ENCODE measurements around the gene HEATR5A. TPM values are rescaled to one million over a fixed set of nuclear protein-coding genes. Genes with fewer than 3 reads are reported as not detected.
A peak's percentile ranks its signal among the peaks of the same experiment; 100 is the strongest.

HEATR5A gene
- polyA plus RNA-seq, 3 donors = 16.2 to 18.6 (median 17.6) TPM

DNA sequence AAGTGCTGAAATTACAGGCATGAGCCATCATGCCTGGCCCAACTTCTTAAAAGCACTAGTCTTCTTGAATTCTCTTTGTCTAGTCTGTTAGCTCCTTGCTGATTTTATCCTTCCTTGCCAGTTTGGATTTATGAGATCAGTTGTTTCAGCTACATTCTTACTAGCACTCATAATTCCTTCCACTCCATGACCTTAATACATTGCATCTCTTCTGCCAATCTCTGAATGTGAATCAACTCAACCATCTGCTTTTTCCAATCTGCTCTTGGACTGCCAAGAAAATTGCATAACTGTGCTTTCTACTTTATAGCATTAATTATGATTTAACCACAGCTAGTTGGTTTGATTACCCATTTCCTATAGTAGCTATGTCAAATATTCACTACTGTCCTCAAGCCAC, 14.9 kb upstream of the HEATR5A start:
- no peak for DNase-seq (ENCODE audit: extremely low read depth in 1 of 11, low read depth in 9 of 11, low spot score in 4 of 11)

DNA sequence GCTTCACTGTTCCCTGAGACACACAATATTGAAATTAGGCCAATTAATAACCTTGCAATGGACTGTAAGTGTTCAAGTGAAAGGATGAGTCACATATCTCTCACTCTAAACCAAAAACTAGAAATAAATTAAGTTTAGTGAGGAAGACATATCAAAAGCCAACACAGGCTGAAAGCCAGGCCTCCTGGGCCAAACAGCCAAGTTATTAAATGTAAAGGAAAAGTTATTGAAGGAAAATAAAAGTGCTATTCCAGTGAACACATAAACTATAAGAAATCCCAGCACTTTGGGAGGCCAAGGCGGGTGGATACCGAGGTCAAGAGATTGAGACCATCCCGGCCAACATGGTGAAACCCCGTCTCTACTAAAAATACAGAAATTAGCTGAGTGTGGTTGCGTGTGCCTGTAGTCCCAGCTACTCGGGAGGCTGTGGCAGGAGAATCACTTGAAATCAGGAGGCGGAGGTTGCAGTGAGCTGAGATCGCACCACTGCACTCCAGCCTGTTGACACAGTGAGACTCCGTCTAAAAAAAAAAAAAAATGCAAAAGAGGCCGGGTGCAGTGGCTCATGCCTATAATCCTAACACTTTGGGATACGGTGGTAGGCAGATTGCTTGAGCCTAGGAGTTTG, 10.4 kb upstream of the HEATR5A start:
- DNase-seq (ENCODE audit: extremely low read depth in 1 of 11, low read depth in 9 of 11, low spot score in 4 of 11) = no peak

DNA sequence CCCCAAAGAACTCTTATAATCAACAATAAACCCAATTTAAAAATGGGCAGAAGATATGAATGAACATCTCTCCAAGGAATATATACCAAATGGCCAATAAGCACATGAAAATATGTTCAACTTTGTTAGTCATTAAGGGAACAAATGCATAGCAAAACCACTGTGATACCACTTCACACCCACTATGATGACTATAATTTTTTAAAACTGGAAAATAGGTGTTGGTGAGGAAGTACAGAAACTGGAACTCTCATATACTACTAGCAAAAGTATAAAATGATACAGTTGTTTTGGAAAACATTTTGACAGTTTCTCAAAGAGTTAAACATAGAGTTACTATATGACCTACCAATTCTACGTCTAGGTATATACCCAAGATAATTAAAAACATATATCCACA, 9.4 kb upstream of the HEATR5A start:
- DNase-seq (ENCODE audit: extremely low read depth in 1 of 11, low read depth in 9 of 11, low spot score in 4 of 11) = no peak

DNA sequence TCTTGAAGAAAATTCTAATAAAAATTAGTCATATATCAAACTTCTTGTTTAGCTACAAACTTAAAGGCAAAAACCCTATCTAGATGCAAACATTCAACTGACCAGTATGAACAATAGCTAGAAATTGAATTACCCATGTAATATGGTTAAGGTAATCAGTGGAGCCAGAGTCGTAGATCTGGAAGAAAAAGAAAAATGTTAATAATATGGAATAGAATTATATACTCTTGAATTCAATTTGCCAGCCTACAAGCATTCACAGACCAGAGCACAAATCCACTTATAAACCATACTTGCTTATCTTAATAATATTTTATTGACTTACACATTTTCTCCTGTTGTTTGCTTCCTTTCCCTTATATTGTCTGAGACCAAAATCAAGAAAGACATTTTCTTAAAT, 7.7 kb upstream of the HEATR5A start:
- DNase-seq (ENCODE audit: extremely low read depth in 1 of 11, low read depth in 9 of 11, low spot score in 4 of 11) = no peak

DNA sequence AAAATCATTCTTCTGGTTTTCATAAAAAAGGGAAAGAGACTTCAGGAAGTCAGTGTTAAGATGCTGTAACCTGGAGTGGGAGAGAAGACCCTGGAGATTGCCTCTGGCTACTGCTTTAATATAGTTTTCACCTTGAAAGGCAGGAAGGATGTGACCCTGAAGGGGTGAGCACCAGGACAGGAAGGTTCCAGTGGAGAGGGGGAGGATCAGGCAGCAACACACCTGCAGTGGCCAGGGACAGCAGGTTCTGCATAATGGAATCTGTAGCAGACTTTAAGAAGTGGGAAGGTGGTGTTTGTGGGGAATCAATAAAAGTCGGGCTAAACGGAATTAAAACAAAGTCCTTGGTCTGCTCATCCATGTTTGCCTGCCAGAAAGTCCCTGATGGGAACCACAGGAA, 6.3 kb upstream of the HEATR5A start:
- DNase-seq (ENCODE audit: extremely low read depth in 1 of 11, low read depth in 9 of 11, low spot score in 4 of 11) = no peak

DNA sequence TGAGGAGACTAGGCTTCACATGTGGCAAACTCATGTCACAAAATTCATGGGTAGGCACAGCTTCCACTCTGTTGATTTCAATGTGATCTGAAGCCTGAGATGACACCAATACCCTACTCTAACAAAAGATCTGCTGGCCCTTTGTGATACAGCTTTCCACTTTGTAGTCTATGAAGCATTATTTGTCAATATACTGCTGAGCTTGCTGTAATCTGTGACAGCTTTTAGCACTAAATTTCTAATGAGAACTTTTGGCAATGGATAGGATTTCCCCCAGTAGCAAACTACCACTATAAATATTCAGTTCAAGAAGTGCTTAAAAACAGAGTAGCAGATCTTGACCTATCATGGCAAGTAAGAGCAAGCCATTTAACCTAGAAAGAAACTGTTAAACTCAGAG, 5.6 kb upstream of the HEATR5A start:
- no peak for DNase-seq (ENCODE audit: extremely low read depth in 1 of 11, low read depth in 9 of 11, low spot score in 4 of 11)

DNA sequence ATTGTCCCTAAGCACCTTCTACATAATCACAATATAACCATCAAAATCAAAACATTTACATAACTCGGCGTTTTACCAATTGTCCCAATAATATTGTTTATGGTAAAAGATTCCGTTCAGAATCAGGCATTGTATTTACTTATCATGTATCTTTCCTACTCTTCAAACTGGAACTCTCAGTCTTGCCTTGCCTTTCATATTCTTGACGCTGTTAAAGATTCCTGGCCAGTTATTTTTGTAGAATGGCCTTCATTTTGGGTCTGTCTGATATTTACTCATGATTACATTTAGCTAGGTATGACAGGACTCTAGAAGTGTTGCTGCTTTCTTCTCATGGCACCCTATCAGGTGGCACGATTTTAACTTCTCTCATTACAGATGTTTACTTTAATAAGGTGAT, 850 bp upstream of the HEATR5A start:
- DNase-seq (ENCODE audit: extremely low read depth in 1 of 11, low read depth in 9 of 11, low spot score in 4 of 11) = no peak

DNA sequence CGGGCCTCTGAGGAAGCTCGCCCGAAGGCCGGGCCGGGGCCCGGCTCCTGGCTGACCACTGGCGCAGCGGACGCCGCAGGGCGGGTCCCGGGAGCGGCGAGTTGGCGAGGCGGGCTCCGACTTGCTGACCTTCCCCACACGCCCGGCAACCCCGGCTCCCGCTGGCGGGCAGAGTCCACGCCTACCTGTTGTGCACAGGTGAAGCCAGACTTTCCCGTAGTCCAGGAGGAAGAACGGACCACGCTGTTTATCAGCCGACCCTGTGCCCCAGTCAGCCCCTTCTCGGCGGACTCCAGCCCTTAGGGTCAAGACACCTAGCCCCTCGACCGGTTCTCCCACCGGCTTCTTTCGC, 407 bp downstream of the HEATR5A start:
- DNase-seq (ENCODE audit: extremely low read depth in 1 of 11, low read depth in 9 of 11, low spot score in 4 of 11) = peak in 8 of 11 donors; percentile 15 to 36 (median 26)

DNA sequence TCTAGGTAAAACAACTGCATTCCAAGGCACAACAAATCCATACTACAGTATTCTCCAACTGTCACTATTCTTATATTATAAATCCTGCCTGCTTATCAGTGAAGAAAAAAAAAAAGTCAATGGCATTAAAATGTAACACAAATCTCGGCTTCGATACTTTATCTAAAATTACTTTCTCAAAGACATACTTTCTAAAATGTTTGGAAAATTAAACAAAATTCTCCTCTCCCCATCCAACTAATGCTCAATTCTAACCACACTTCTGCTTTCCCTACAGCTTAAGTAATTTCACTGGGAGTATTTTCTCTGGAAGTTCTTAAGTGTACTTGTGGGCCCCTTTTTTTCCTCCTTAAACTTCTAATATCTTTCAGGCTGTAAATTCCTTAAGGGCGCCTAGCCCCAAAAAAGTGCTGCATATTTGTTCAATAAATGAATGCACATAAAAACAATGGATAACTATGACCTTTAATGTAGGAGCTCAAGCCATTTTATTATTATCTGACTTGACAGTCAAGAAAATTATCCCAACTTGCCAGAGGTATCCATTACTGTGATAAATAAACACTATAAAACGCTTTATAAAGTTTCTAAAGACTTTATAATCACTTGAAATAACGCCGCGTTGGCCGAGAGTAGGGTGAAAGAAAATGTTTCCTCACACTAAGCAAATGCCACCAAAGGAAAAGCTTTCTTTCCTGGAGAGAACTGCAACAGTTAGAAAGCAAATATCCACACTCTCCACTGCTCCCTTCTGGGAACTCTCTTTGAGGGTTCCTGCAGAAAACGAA, 977 bp downstream of the HEATR5A start:
- peak in 4 of 11 donors; percentile 13 to 33 (median 24) for DNase-seq (ENCODE audit: extremely low read depth in 1 of 11, low read depth in 9 of 11, low spot score in 4 of 11)

DNA sequence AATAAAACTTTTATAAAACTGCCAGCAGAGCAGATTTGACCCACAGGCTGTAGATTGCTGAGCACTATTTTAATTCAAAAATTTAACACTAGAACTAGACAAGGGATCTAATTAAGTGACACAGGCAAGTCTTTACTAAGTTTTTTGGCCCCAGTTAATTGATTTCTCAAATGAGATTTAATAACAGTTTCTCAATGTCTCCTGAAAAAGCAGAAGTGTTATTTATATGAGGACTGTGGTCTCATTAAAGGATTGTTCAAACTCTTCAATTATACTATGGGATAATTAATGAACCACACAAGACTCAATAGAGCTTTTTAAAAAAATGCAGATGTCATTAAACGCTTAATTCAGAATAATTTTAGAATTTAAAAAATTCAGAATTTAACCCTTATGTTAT, 1.9 kb downstream of the HEATR5A start:
- DNase-seq (ENCODE audit: extremely low read depth in 1 of 11, low read depth in 9 of 11, low spot score in 4 of 11) = no peak

DNA sequence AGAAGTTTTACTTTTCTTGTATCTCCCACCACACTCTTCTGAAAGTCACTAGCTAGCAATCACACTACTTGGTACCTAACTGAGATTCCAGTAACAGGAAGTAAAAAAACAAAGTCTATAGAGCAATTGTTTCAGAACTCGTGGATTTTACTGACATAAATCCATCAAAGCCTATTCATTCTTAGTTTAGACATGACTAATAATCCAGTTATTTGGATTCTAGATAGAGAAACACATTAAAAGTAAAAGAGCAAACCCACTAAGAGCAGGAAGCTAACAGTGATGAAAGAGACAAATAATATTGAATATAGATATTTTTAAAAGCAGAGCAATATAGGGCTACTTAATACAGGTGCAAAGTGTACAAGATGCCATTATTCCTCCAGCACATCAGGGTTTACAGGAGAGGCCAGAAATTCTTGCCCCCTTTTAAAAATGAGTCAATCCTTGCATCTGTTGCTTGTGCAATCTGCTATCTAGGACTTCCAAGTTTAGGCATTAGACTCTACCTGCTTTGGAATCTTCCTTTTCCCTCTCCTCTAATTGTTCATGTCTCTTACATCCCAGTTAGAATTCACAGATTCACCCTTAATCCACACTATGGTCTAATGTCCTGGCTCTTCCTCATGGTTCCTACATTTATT, 6.0 kb downstream of the HEATR5A start:
- DNase-seq (ENCODE audit: extremely low read depth in 1 of 11, low read depth in 9 of 11, low spot score in 4 of 11) = no peak

DNA sequence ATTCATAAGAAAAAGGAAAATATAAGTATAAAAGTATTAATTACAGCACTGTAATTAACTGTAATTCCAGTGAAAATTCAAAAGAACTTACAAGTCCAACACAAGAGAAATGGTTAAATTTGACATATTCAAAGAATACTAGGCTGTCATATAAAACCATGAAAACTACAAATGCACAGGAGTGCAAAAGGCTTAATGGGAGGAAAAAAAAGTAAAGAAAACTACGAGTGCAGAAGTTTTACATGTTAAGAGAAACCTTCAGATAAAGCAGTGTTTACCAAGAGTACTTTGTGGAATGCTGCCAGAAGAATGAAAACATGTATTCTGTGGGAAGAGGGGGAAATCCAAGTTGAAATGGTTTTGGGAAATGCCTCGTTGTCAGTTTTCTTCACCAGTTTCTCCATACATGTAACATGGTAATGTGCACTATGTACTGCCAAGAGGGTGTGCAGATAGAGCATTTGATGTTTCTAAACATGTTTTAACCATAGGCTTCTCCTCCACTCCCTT, 9.1 kb downstream of the HEATR5A start:
- no peak for DNase-seq (ENCODE audit: extremely low read depth in 1 of 11, low read depth in 9 of 11, low spot score in 4 of 11)

DNA sequence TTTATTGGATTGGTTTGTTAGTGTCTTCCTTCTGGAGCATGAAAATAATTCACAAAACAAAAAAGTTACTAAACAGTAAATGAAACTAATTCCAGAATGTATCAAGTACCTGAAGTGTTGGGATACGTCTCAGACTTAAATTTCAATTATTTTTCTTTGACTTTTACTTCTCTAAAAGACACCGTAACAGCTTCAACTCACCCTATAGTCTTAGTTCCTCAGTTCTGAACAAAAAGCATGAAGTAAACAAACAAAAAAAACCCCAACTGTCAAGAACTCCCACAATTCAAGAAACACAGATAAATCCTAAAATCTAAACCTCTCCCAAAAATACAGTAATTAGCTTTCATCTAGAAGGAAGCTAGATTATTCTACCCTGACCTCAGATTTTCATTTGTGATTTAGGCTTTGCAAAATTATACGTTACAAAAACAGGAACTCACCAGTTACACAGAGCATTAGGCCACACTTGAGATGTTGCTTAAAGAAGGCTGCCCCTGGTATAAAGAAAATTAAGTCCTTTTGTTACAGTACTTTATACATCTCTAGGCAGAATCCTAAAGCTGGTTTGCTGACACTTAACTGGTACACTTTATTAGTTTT, 10.2 kb downstream of the HEATR5A start:
- no peak for DNase-seq (ENCODE audit: extremely low read depth in 1 of 11, low read depth in 9 of 11, low spot score in 4 of 11)

DNA sequence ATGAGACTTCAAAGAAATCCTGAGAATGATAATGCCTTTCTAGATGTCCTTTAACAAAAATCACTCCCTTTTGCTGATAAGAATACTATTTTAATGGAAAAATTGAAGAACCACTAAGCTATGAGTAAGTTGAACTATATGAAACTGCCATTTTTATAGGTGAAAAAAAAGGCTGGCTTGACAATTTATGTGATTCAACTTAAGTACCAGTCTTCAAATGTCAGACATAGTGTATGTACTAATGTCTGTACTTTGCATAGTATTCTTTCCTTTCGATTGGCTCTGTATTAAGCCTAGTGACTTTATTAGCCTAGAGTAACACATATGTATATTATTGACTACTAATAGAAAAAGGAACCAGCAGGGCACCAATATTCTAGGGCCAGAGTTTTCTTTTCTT, 11.9 kb downstream of the HEATR5A start:
- DNase-seq (ENCODE audit: extremely low read depth in 1 of 11, low read depth in 9 of 11, low spot score in 4 of 11) = no peak

DNA sequence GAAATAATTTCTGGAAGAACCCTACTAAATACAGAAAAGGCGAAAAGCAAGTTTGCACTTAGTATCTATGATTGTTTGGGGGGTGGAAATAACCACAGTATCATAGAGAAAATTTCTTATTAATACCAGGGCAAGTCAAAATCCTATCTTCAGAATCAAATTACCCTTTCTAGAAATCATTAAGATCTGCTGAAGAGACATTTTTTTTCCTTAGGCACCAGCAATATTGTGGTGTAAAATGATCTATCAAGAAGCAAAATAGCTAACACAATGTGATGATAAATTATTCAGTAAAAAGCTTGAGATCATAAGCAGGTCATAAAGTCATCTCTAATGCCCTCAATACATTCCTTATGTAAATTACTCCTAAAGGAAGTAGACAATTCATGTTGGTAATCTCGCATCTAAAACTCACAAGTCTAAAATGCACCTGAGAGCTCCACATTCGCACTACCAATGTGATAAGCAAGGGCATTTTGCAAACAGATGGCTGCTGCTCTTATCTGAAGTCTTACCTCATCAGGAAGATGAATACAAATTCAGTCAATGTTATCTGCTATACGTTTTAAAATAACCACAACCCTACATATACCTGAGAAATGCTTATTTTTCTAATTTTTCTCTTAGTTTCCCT, 14.6 kb downstream of the HEATR5A start:
- DNase-seq (ENCODE audit: extremely low read depth in 1 of 11, low read depth in 9 of 11, low spot score in 4 of 11) = no peak

DNA sequence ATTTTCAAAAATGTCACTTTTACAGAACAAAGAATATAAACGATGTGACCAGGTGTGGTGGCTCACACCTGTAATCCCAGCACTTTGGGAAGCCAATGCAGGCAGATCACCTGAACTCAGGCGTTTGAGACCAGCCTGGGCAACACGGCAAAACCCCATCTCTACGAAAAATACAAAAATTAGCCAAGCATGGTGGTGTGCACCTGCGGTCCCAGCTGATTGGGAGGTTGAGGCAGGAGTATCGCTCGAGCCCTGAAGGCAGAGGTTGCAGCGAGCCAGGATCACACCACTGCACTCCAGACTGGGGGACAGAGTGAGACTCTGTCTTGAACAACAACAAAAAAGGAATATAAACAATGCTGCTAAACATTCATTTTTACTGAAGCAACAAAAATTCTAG, 15.2 kb downstream of the HEATR5A start:
- no peak for DNase-seq (ENCODE audit: extremely low read depth in 1 of 11, low read depth in 9 of 11, low spot score in 4 of 11)

DNA sequence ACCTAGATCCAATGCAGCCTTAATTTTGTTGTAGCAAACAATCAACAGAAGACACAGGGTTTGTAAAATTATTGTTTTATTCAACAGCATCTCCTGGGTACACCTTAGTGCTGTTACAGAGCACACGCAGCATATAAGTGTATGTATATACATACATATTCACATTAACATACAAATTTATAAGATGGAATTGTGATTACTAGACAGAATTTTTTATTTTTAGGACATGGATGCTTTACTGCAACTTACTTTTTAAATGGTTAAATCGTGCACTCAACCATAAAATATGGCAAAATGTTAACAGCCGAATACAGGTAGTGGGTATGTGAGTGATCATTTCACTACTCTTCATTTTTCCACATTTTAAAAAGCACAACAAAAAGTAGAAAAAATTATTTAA, 16.6 kb downstream of the HEATR5A start:
- no peak for DNase-seq (ENCODE audit: extremely low read depth in 1 of 11, low read depth in 9 of 11, low spot score in 4 of 11)

DNA sequence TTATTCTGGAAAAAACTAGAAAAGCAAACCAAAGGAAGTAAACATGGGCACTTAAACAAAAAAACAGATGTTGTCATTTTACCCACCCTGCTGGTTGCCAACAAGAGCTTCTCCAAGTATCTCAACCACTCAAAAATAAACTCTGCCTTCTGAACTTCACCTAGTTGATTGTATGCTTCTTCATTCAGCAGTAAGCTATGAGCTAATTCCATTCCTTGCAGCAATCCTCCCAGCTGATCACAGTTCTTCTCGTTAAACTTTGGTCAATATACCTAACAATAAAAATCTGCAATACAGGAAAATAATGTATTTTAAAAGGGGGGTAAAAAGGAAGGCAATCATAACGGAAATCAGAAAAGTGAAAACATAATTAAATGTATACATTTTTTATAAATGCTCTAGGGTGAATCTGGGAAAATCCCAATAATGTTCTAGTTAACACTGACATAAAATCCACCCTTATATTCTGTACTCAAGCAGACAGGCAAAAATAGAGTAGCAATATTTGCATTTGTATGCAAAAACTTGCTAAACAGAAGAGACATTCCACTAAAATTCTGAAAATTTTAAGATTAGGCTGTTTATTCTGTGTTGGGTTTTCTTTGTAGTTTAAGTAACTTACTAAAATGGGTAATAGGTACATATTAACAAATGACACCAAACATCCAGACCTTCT, 17.4 kb downstream of the HEATR5A start:
- no peak for DNase-seq (ENCODE audit: extremely low read depth in 1 of 11, low read depth in 9 of 11, low spot score in 4 of 11)

DNA sequence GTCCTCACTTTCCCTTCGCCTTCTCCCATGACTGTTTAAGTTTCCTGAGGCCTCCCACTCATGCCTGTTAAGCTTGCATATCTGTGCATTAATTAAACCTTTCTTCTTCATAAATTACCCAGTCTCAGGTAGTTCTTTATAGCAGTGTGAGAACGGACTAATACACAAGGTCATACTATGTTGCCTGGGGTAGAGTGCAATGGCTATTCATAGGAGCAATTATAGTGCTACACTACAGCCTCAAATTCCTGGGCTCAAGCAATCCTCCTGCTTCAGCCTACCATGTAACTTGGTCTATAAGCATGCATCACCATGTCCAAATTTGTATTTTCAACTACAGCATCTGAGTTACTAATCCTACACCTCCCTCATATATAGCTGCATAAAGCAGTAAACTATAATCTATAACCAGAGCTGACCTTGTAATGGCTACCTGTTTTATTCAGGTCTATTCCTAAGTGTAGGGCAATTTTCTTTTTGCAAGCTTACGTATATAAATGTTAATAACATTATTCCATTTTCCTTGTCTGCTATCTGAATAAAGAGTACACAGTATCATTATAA, 18.9 kb downstream of the HEATR5A start:
- DNase-seq (ENCODE audit: extremely low read depth in 1 of 11, low read depth in 9 of 11, low spot score in 4 of 11) = no peak

All from renal cortex interstitium (tissue), 11 donors.